Sigmoid colon (tissue), 4 donors: ENCODE measurements around the gene RITA1.

Experiments
- CTCF ChIP-seq, 4 experiments: fragments of 450-650 bp in 3 of 4; fragments of 200-600 bp in 1 of 4; IDR thresholded peaks; one replicate each; pipeline ENCODE4 v1.5.1; 2016 to 2019; ENCODE audit warnings: antibody characterized with exemption in 4 of 4, mild to moderate bottlenecking in 3 of 4, moderate library complexity in 2 of 4
- EP300 ChIP-seq, 4 donors: sonication (generic); formaldehyde crosslinking; IDR thresholded peaks; one replicate each; pipeline ENCODE4 v1.6.1; 2017; ENCODE audit warnings: antibody characterized with exemption in 4 of 4
- POLR2A ChIP-seq, 2 donors: fragments of 450-650 bp; IDR thresholded peaks; one replicate each; pipeline ENCODE4 v1.6.1; 2016; ENCODE audit warnings: antibody characterized with exemption in 2 of 2, mild to moderate bottlenecking in 2 of 2, moderate library complexity in 2 of 2
- POLR2AphosphoS5 ChIP-seq, 4 donors: sonication (generic); formaldehyde crosslinking; IDR thresholded peaks; one replicate each; pipeline ENCODE4 v1.6.1; 2017; ENCODE audit warnings: antibody characterized with exemption in 4 of 4

DNA sequence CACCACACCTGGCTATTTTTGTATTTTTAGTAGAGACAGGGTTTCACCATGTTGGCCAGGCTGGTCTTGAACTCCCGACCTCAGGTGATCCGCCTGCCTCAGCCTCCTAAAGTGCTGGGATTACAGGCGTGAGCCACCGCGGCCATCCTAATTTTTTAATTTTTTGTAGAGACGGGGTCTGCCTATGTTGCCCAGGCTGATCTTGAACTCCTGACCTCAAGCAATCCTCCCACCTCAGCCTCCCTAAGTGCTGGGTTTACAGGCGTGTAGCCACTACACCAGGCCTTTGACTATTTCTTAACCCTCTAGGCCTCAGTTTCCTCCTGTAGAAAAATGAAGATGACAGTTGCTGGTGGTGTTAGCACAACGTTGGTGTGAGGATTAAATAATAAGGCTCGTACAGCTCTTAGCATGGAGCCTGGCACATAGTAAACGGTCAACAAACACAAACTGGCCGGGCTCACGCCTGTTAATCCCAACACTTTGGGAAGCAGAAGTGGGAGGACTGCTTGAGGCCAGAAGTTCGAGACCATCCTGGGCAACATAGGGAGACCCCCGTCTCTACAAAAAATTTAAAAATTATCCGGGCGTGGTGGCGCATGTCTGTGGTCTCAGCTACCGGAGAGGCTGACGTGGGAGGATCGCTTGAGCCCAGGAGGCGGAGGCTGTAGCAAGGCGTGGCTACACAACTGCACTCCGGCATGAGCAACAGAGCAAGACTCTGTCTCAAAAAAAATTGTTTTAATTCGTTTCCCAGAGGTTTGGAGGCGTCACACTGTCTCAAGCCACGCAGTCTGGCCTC, 1.2 kb upstream of the RITA1 start:
- TF ChIP-seq CTCF (IDR thresholded peaks at IDR 0.05) (no peak), EP300 (IDR thresholded peaks at IDR 0.05) (no peak), POLR2A (IDR thresholded peaks at IDR 0.05) (no peak), POLR2AphosphoS5 (IDR thresholded peaks at IDR 0.05) (no peak)
